ENCODE measurements around the gene IL19.
A peak's percentile ranks its signal among the peaks of the same experiment; 100 is the strongest.

IL19 gene

GRCh38 chr1:206800411-206800810 lies 29.8 kb downstream of the IL19 start:
- no peak overlapping the region for H3K4me3 ChIP-seq (ENCODE audit: low read depth, low read length)
- no peak for DNase-seq (ENCODE audit: low read depth)
- TF ChIP-seq CTCF (IDR thresholded peaks at IDR 0.05; ENCODE audit: low read depth, low read length, missing control alignments): no peak

- no peak for DNase-seq (ENCODE audit: low read depth)
- H3K4me3 ChIP-seq (ENCODE audit: low read depth, low read length): no peak overlapping the region
- no peak for TF ChIP-seq CTCF (IDR thresholded peaks at IDR 0.05; ENCODE audit: low read depth, low read length, missing control alignments)
Observed at GRCh38 chr1:206800891-206801290, 30.3 kb downstream of the IL19 start.

DNA sequence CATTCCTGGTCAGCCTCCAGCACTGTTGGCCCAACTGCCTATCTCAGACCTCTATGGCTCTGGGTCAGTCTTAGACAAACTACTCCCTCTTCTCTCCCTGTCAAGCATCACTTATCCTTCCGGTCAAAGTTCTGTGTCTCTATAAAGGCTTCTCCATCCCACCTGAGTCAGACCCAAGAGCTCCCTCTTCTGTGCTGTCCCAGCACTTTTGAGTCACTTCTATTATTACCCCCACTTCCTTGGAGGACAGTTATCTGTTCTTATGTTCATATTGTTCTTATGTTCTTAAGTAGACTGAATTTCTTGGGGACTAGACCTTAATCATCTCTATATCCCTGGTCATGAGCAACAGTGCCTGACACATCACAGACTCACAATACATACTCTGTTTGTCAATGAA lies 30.9 kb downstream of the IL19 start:
- no peak for TF ChIP-seq CTCF (IDR thresholded peaks at IDR 0.05; ENCODE audit: low read depth, low read length, missing control alignments)
- no peak for DNase-seq (ENCODE audit: low read depth)
- H3K4me3 ChIP-seq (ENCODE audit: low read depth, low read length): no peak overlapping the region

DNA sequence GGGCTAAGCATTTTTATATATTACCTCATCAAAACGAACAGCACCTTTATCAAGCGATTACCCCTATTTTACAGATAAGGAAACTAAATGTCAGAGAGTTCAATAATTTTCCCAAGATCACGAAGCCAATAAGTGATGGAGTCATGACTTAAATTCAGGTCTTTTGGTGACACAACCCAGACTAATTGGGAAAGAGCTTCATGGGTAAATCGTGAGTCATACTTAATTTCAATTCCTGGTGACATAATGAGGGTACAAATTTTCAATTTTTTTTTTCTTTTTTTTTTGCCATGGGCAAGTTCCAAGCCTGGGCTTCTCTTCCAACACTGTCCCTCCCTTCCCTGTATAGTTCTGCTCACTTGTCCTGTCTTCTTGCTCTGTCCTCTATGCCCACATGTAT lies 31.8 kb downstream of the IL19 start:
- DNase-seq (ENCODE audit: low read depth): no peak
- no peak for TF ChIP-seq CTCF (IDR thresholded peaks at IDR 0.05; ENCODE audit: low read depth, low read length, missing control alignments)
- H3K4me3 ChIP-seq (ENCODE audit: low read depth, low read length): no peak overlapping the region

GRCh38 chr1:206803221-206803730 lies 32.7 kb downstream of the IL19 start:
- DNase-seq (ENCODE audit: low read depth): peak; percentile 94
- H3K4me3 ChIP-seq (ENCODE audit: low read depth, low read length): no peak overlapping the region
- TF ChIP-seq CTCF (IDR thresholded peaks at IDR 0.05; ENCODE audit: low read depth, low read length, missing control alignments): no peak

- no peak for DNase-seq (ENCODE audit: low read depth)
- no peak for TF ChIP-seq CTCF (IDR thresholded peaks at IDR 0.05; ENCODE audit: low read depth, low read length, missing control alignments)
- H3K4me3 ChIP-seq (ENCODE audit: low read depth, low read length): no peak overlapping the region
Observed at GRCh38 chr1:206804156-206804737, 33.7 kb downstream of the IL19 start.

DNA sequence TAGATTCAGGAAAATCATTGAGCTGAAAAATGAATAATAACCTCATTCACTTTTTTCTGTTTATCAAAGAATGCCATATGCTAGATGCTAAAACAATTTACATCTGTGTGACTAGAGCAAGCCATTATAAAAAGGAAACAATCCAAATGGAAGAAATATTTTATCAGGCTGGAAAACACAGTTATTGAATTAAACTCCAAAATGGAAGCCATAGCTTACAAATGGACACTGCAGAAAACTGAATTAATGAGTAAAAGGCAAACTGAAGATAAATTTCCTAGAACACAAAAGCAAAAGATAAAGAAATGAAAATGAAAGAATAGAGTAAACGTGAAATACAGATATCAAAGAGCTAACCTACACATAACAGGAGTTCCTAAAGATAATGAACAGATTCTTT lies 34.8 kb downstream of the IL19 start:
- no peak for TF ChIP-seq CTCF (IDR thresholded peaks at IDR 0.05; ENCODE audit: low read depth, low read length, missing control alignments)
- no peak for DNase-seq (ENCODE audit: low read depth)

More for the DNA sequence above, 34.8 kb downstream of the IL19 start:
- H3K4me3 ChIP-seq (ENCODE audit: low read depth, low read length): no peak overlapping the region
